ENCODE measurements around the gene ANP32A.
A peak's percentile ranks its signal among the peaks of the same experiment; 100 is the strongest.

ANP32A gene

GRCh38 chr15:68833700-68834331, 13.1 kb upstream of the ANP32A start:
- Histone ChIP-seq H3K4me1 (peaks cover 8% of the 10 kb centered on the region), H3K9me3 (peaks cover 4% of the 10 kb centered on the region), H3K27me3 (ENCODE audit: low read depth) (peaks cover 23% of the 10 kb centered on the region), H3K4me3 (no peak overlapping the region), H3K36me3 (replicated peaks) (no peaks in the 10 kb centered on the region)
- in situ Hi-C loops (cut with MboI; ENCODE audit: low sequenced_read_pairs) = no loop called here
- DNase-seq (ENCODE audit: low spot score in 2 of 2) = no peak

GRCh38 chr15:68830141-68830785, 9.6 kb upstream of the ANP32A start:
- H3K4me1 ChIP-seq = peaks cover 14% of the 10 kb centered on the region

GRCh38 chr15:68829068-68829467, 8.4 kb upstream of the ANP32A start:
- Histone ChIP-seq H3K36me3 (replicated peaks) (no peaks in the 10 kb centered on the region), H3K27me3 (ENCODE audit: low read depth) (peaks cover 17% of the 10 kb centered on the region), H3K4me1 (peaks cover 14% of the 10 kb centered on the region), H3K9me3 (no peaks in the 10 kb centered on the region), H3K4me3 (no peak overlapping the region)
- in situ Hi-C loops (cut with MboI; ENCODE audit: low sequenced_read_pairs) = no loop called here
- DNase-seq (ENCODE audit: low spot score in 2 of 2) = peak; percentile 69 to 89

More at GRCh38 chr15:68830141-68830785, 9.6 kb upstream of the ANP32A start:
- DNase-seq (ENCODE audit: low spot score in 2 of 2) = no peak
- no peaks in the 10 kb centered on the region for H3K36me3 ChIP-seq (replicated peaks)
- H3K27me3 ChIP-seq (ENCODE audit: low read depth) = peaks cover 23% of the 10 kb centered on the region
- no peaks in the 10 kb centered on the region; the same call in 1 of the 2 replicates for H3K9me3 ChIP-seq
- in situ Hi-C loops (cut with MboI; ENCODE audit: low sequenced_read_pairs) = no loop called here
- H3K4me3 ChIP-seq = no peak overlapping the region

- in situ Hi-C loops (cut with MboI; ENCODE audit: low sequenced_read_pairs) = no loop called here
- Histone ChIP-seq H3K4me1 (peaks cover 22% of the 10 kb centered on the region), H3K9me3 (no peaks in the 10 kb centered on the region), H3K4me3 (no peak overlapping the region), H3K36me3 (replicated peaks) (peaks cover 7% of the 10 kb centered on the region; the same call in 1 of the 2 replicates), H3K27me3 (ENCODE audit: low read depth) (no peaks in the 10 kb centered on the region)
- no peak for DNase-seq (ENCODE audit: low spot score in 2 of 2)
Observed at GRCh38 chr15:68823561-68823960, 2.9 kb upstream of the ANP32A start.

GRCh38 chr15:68822818-68823217, 2.1 kb upstream of the ANP32A start:
- Histone ChIP-seq H3K4me1 (peaks cover 18% of the 10 kb centered on the region), H3K36me3 (replicated peaks) (peaks cover 7% of the 10 kb centered on the region), H3K4me3 (peak overlapping the region; percentile 91), H3K27me3 (ENCODE audit: low read depth) (no peaks in the 10 kb centered on the region), H3K9me3 (no peaks in the 10 kb centered on the region)
- peak; percentile 47 to 93 for DNase-seq (ENCODE audit: low spot score in 2 of 2)
- in situ Hi-C loops (cut with MboI; ENCODE audit: low sequenced_read_pairs) = no loop called here

- in situ Hi-C loops (cut with MboI; ENCODE audit: low sequenced_read_pairs) = no loop called here
- peaks cover 18% of the 10 kb centered on the region for H3K4me1 ChIP-seq
- H3K4me3 ChIP-seq = peak overlapping the region; percentile 91
- peak in 1 of 2 experiments; percentile 51 for DNase-seq (ENCODE audit: low spot score in 2 of 2)
- peaks cover 7% of the 10 kb centered on the region for H3K36me3 ChIP-seq (replicated peaks)
- H3K27me3 ChIP-seq (ENCODE audit: low read depth) = no peaks in the 10 kb centered on the region
- H3K9me3 ChIP-seq = no peaks in the 10 kb centered on the region
Observed at GRCh38 chr15:68821841-68822381, 1.2 kb upstream of the ANP32A start.

- in situ Hi-C loops (cut with MboI; ENCODE audit: low sequenced_read_pairs) = no loop called here
- H3K36me3 ChIP-seq (replicated peaks) = peaks cover 11% of the 10 kb centered on the region
- peaks cover 24% of the 10 kb centered on the region for H3K4me1 ChIP-seq
- H3K9me3 ChIP-seq = no peaks in the 10 kb centered on the region
- no peak for DNase-seq (ENCODE audit: low spot score in 2 of 2)
- no peaks in the 10 kb centered on the region for H3K27me3 ChIP-seq (ENCODE audit: low read depth)
- H3K4me3 ChIP-seq = peak overlapping the region; percentile 91
Observed at GRCh38 chr15:68821190-68821840, 620 bp upstream of the ANP32A start.

GRCh38 chr15:68819495-68820294, 1.0 kb downstream of the ANP32A start:
- Histone ChIP-seq H3K4me3 (peak overlapping the region; percentile 91), H3K4me1 (peaks cover 41% of the 10 kb centered on the region), H3K27me3 (ENCODE audit: low read depth) (no peaks in the 10 kb centered on the region), H3K9me3 (no peaks in the 10 kb centered on the region), H3K36me3 (replicated peaks) (peaks cover 27% of the 10 kb centered on the region)
- in situ Hi-C loops (cut with MboI; ENCODE audit: low sequenced_read_pairs) = no loop called here
- peak; percentile 81 to 88 for DNase-seq (ENCODE audit: low spot score in 2 of 2)

GRCh38 chr15:68818769-68819494, 1.8 kb downstream of the ANP32A start:
- H3K9me3 ChIP-seq = no peaks in the 10 kb centered on the region
- peaks cover 43% of the 10 kb centered on the region for H3K4me1 ChIP-seq
- no peaks in the 10 kb centered on the region for H3K27me3 ChIP-seq (ENCODE audit: low read depth)
- peak; percentile 82 to 83 for DNase-seq (ENCODE audit: low spot score in 2 of 2)
- peaks cover 28% of the 10 kb centered on the region for H3K36me3 ChIP-seq (replicated peaks)
- in situ Hi-C loops (cut with MboI; ENCODE audit: low sequenced_read_pairs) = no loop called here
- peak overlapping the region; percentile 91 for H3K4me3 ChIP-seq

GRCh38 chr15:68818066-68818768, 2.5 kb downstream of the ANP32A start:
- H3K9me3 ChIP-seq = no peaks in the 10 kb centered on the region
- DNase-seq (ENCODE audit: low spot score in 2 of 2) = peak; percentile 93 to 96
- in situ Hi-C loops (cut with MboI; ENCODE audit: low sequenced_read_pairs) = no loop called here
- peaks cover 28% of the 10 kb centered on the region for H3K36me3 ChIP-seq (replicated peaks)
- peak overlapping the region; percentile 91 for H3K4me3 ChIP-seq
- peaks cover 40% of the 10 kb centered on the region for H3K4me1 ChIP-seq
- no peaks in the 10 kb centered on the region for H3K27me3 ChIP-seq (ENCODE audit: low read depth)

GRCh38 chr15:68817304-68818065, 3.2 kb downstream of the ANP32A start:
- Histone ChIP-seq H3K4me1 (peaks cover 40% of the 10 kb centered on the region), H3K9me3 (no peaks in the 10 kb centered on the region), H3K36me3 (replicated peaks) (peaks cover 28% of the 10 kb centered on the region), H3K27me3 (ENCODE audit: low read depth) (no peaks in the 10 kb centered on the region), H3K4me3 (peak overlapping the region; percentile 91)
- DNase-seq (ENCODE audit: low spot score in 2 of 2) = peak; percentile 51 to 79
- in situ Hi-C loops (cut with MboI; ENCODE audit: low sequenced_read_pairs) = no loop called here

- no peaks in the 10 kb centered on the region for H3K9me3 ChIP-seq
- peak overlapping the region; percentile 91 for H3K4me3 ChIP-seq
- peaks cover 28% of the 10 kb centered on the region for H3K36me3 ChIP-seq (replicated peaks)
- H3K27me3 ChIP-seq (ENCODE audit: low read depth) = no peaks in the 10 kb centered on the region
- peaks cover 37% of the 10 kb centered on the region for H3K4me1 ChIP-seq
- in situ Hi-C loops (cut with MboI; ENCODE audit: low sequenced_read_pairs) = no loop called here
- DNase-seq (ENCODE audit: low spot score in 2 of 2) = no peak
Observed at GRCh38 chr15:68816795-68817303, 3.8 kb downstream of the ANP32A start.
